ENCODE data around the gene BAG1.

DNA sequence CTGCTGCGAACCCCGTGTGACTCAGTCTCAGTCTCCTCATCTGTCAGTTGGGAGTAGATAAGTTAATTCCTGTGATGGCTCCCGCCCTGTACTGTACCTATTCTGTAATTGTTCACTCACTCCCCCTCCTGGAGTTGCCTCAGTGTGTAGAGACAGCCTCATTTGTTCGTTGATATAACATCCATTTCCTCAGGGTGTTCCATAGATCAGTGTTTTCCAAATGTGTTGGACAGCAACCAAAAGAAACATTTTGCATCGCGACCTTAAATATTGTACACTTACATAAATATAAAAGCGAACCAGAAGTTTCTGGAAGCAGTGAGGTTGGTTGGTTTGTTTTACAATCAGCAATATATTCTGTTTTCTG is 26.5 kb upstream of the BAG1 start:
- TF ChIP-seq, protein P1, sequence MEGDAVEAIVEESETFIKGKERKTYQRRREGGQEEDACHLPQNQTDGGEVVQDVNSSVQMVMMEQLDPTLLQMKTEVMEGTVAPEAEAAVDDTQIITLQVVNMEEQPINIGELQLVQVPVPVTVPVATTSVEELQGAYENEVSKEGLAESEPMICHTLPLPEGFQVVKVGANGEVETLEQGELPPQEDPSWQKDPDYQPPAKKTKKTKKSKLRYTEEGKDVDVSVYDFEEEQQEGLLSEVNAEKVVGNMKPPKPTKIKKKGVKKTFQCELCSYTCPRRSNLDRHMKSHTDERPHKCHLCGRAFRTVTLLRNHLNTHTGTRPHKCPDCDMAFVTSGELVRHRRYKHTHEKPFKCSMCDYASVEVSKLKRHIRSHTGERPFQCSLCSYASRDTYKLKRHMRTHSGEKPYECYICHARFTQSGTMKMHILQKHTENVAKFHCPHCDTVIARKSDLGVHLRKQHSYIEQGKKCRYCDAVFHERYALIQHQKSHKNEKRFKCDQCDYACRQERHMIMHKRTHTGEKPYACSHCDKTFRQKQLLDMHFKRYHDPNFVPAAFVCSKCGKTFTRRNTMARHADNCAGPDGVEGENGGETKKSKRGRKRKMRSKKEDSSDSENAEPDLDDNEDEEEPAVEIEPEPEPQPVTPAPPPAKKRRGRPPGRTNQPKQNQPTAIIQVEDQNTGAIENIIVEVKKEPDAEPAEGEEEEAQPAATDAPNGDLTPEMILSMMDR (IDR thresholded peaks at IDR 0.05; ENCODE audit: insufficient read depth, low read length, poor library complexity, severe bottlenecking), result no peak
- no peak for TF ChIP-seq EZH2phosphoT487 (conservative IDR thresholded peaks at IDR 0.05; ENCODE audit: low read length)

Data from SU-DHL-6 (cell line).